Measurements from ENCODE around the gene CNOT6L. TPM values are rescaled to one million over a fixed set of nuclear protein-coding genes. Genes with fewer than 3 reads are reported as not detected.

CNOT6L gene
- polyA plus RNA-seq, 1 of the 3 experiments (the other 2 are of a cell fraction), result 2.8 TPM

DNA sequence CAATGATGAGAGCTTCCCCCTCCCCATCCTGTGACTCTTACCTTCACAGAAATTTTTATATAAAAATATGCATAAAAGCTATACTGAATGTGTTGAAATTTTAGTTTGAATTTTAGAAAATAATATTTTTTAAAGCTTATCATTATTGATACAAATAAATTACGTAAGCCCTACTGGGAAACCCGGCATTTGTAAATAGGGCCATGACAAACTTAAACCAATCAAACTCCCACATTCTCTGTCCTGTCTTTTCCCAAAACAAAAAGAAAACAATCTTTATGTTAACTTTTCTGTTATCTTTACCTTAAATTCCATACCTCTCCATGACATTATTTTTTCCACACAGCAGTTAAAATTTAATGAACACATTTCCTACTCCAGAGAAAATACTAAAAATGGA, 2.6 kb downstream of the CNOT6L start:
- Histone ChIP-seq H3K4me1 (ENCODE audit: control insufficient read depth in 1 of 2, insufficient read depth in 2 of 2, low read depth in 1 of 2, low read length in 1 of 2) (peaks cover 0 to 12% of the 10 kb centered on the region in 2 experiments; a peak in 2 of 4 replicates), H3K27me3 (ENCODE audit: insufficient read depth) (no peaks in the 10 kb centered on the region), H4K20me1 (ENCODE audit: insufficient read depth) (peaks cover 7% of the 10 kb centered on the region; the same call in 1 of the 2 replicates), H3F3A (replicated peaks; ENCODE audit: insufficient read depth) (peaks cover 17% of the 10 kb centered on the region), H3K36me3 (replicated peaks in 1 of 2; ENCODE audit: control insufficient read depth in 1 of 2, insufficient read depth in 2 of 2, low read length in 1 of 2) (no peaks in the 10 kb centered on the region), H3K9me2 (no peaks in the 10 kb centered on the region), H2AFZ (ENCODE audit: low read depth) (no peak overlapping the region), H3K4me2 (no peak overlapping the region), H3K9me3 (no peaks in the 10 kb centered on the region; the same call in 1 of the 2 replicates), H3K4me3 (ENCODE audit: low read depth in 2 of 2, low read length in 1 of 2) (no peak overlapping the region), H3K27ac (ENCODE audit: low read depth in 2 of 2, low read length in 1 of 2) (no peak overlapping the region), H3K79me2 (ENCODE audit: insufficient read depth) (peaks cover 63% of the 10 kb centered on the region), H3K9ac (no peak overlapping the region)
- WGBS (ENCODE audit: low lambda C conversion rate), result 93% methylated on average over 2 of the region's 2 CpGs
- POLR2A ChIA-PET, result no interaction called here
- TF ChIP-seq FOXM1 (IDR thresholded peaks at IDR 0.05; ENCODE audit: low read depth) (no peak), SIN3A (IDR thresholded peaks at IDR 0.05; ENCODE audit: borderline replicate concordance, low read depth, low read length) (no peak), RAD21 (IDR thresholded peaks at IDR 0.05; ENCODE audit: low read length) (no peak), JUND (IDR thresholded peaks at IDR 0.05) (no peak), SMC3 (IDR thresholded peaks at IDR 0.05; ENCODE audit: low read depth, low read length) (no peak), POLR2AphosphoS5 (IDR thresholded peaks at IDR 0.05; ENCODE audit: low read depth, low read length) (no peak), TEAD4 (IDR thresholded peaks at IDR 0.05; ENCODE audit: borderline replicate concordance, insufficient read depth) (no peak), YY1 (IDR thresholded peaks at IDR 0.05; ENCODE audit: low read depth) (no peak), EZH2phosphoT487 (IDR thresholded peaks at IDR 0.05; ENCODE audit: borderline replicate concordance, low read depth) (no peak), CHD2 (IDR thresholded peaks at IDR 0.05; ENCODE audit: low read length, partially characterized antibody) (no peak), GATA2 (CRISPR knock-in tag; IDR thresholded peaks at IDR 0.05) (no peak), TCF12 (IDR thresholded peaks at IDR 0.05) (no peak), FOXJ3 (CRISPR knock-in tag; IDR thresholded peaks at IDR 0.05) (no peak)
- TF ChIP-seq, protein P1, sequence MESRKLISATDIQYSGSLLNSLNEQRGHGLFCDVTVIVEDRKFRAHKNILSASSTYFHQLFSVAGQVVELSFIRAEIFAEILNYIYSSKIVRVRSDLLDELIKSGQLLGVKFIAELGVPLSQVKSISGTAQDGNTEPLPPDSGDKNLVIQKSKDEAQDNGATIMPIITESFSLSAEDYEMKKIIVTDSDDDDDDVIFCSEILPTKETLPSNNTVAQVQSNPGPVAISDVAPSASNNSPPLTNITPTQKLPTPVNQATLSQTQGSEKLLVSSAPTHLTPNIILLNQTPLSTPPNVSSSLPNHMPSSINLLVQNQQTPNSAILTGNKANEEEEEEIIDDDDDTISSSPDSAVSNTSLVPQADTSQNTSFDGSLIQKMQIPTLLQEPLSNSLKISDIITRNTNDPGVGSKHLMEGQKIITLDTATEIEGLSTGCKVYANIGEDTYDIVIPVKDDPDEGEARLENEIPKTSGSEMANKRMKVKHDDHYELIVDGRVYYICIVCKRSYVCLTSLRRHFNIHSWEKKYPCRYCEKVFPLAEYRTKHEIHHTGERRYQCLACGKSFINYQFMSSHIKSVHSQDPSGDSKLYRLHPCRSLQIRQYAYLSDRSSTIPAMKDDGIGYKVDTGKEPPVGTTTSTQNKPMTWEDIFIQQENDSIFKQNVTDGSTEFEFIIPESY (IDR thresholded peaks at IDR 0.05; ENCODE audit: borderline replicate concordance, low read depth), result no peak
- TF ChIP-seq, protein P2, sequence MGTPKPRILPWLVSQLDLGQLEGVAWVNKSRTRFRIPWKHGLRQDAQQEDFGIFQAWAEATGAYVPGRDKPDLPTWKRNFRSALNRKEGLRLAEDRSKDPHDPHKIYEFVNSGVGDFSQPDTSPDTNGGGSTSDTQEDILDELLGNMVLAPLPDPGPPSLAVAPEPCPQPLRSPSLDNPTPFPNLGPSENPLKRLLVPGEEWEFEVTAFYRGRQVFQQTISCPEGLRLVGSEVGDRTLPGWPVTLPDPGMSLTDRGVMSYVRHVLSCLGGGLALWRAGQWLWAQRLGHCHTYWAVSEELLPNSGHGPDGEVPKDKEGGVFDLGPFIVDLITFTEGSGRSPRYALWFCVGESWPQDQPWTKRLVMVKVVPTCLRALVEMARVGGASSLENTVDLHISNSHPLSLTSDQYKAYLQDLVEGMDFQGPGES (IDR thresholded peaks at IDR 0.05; ENCODE audit: low read depth, low read length), result no peak
- TF ChIP-seq, protein P3, sequence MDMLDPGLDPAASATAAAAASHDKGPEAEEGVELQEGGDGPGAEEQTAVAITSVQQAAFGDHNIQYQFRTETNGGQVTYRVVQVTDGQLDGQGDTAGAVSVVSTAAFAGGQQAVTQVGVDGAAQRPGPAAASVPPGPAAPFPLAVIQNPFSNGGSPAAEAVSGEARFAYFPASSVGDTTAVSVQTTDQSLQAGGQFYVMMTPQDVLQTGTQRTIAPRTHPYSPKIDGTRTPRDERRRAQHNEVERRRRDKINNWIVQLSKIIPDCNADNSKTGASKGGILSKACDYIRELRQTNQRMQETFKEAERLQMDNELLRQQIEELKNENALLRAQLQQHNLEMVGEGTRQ (IDR thresholded peaks at IDR 0.05; ENCODE audit: borderline replicate concordance, low read depth, low read length), result no peak
- TF ChIP-seq, protein P4, sequence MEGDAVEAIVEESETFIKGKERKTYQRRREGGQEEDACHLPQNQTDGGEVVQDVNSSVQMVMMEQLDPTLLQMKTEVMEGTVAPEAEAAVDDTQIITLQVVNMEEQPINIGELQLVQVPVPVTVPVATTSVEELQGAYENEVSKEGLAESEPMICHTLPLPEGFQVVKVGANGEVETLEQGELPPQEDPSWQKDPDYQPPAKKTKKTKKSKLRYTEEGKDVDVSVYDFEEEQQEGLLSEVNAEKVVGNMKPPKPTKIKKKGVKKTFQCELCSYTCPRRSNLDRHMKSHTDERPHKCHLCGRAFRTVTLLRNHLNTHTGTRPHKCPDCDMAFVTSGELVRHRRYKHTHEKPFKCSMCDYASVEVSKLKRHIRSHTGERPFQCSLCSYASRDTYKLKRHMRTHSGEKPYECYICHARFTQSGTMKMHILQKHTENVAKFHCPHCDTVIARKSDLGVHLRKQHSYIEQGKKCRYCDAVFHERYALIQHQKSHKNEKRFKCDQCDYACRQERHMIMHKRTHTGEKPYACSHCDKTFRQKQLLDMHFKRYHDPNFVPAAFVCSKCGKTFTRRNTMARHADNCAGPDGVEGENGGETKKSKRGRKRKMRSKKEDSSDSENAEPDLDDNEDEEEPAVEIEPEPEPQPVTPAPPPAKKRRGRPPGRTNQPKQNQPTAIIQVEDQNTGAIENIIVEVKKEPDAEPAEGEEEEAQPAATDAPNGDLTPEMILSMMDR (IDR thresholded peaks at IDR 0.05), result no peak
- DNase-seq, result no peak
- CTCF ChIA-PET, result interaction anchor here (0.6 to 2.7 kb wide), 4 partner anchors 10 to 117 kb away, joined by 3 to 17 read pairs (median 4); partner anchors contain the start of gene MRPL1
